HG02970 (cell line): ENCODE measurements around the gene NTF3.

ENCODE experiments used
- ATAC-seq: cut with Tn5 transposase; IDR thresholded peaks from one replicate; pipeline ENCODE4 v1.9.1; 2021; ENCODE audit warnings: mild to moderate bottlenecking, moderate library complexity, moderate number of reproducible peaks; ENCODE audit not compliant: unreplicated experiment, low FRiP score

The NTF3 gene

GRCh38 chr12:5507944-5508343 lies 76.0 kb downstream of the NTF3 start:
- no peak for ATAC-seq

GRCh38 chr12:5509102-5509501 lies 77.2 kb downstream of the NTF3 start:
- no peak for ATAC-seq

- ATAC-seq = no peak
These were observed 77.6 kb downstream of the NTF3 start for GRCh38 chr12:5509557-5509956.

- ATAC-seq = no peak
These were observed 78.4 kb downstream of the NTF3 start for GRCh38 chr12:5510251-5510805.

GRCh38 chr12:5511256-5511643 lies 79.3 kb downstream of the NTF3 start:
- ATAC-seq = no peak

GRCh38 chr12:5511644-5512600 lies 80.0 kb downstream of the NTF3 start:
- no peak for ATAC-seq

GRCh38 chr12:5512601-5512970 lies 80.7 kb downstream of the NTF3 start:
- no peak for ATAC-seq

- no peak for ATAC-seq
These were observed 81.5 kb downstream of the NTF3 start for GRCh38 chr12:5513406-5513805.

GRCh38 chr12:5514016-5514415 lies 82.1 kb downstream of the NTF3 start:
- no peak for ATAC-seq

- ATAC-seq = no peak
These were observed 82.6 kb downstream of the NTF3 start for GRCh38 chr12:5514545-5514944.

GRCh38 chr12:5515458-5515857 lies 83.5 kb downstream of the NTF3 start:
- no peak for ATAC-seq

- ATAC-seq = no peak
These were observed 84.7 kb downstream of the NTF3 start for GRCh38 chr12:5516371-5517241.

GRCh38 chr12:5518584-5519365 lies 86.9 kb downstream of the NTF3 start:
- no peak for ATAC-seq

GRCh38 chr12:5520037-5520436 lies 88.1 kb downstream of the NTF3 start:
- ATAC-seq = no peak

- no peak for ATAC-seq
These were observed 88.9 kb downstream of the NTF3 start for GRCh38 chr12:5520831-5521230.

GRCh38 chr12:5521456-5522325 lies 89.8 kb downstream of the NTF3 start:
- no peak for ATAC-seq

- no peak for ATAC-seq
These were observed 90.8 kb downstream of the NTF3 start for GRCh38 chr12:5522432-5523335.

- no peak for ATAC-seq
These were observed 91.6 kb downstream of the NTF3 start for GRCh38 chr12:5523396-5524115.
